Activated CD8-positive, alpha-beta memory T cell treated with anti-CD3 and anti-CD28 coated beads, Interleukin-2, amount 50 U/mL, for 1 hour (primary cell): ENCODE data around the gene HES7.

Source experiments
- DNase-seq: peaks from one replicate; pipeline ENCODE4 v3.0.0-alpha.2; 2020; ENCODE audit errors: extremely low read depth

Gene HES7

GRCh38 chr17:8155231-8155995, 31.5 kb upstream of the HES7 start:
- DNase-seq, result no peak

- DNase-seq, result no peak
These were observed 30.8 kb upstream of the HES7 start for GRCh38 chr17:8154608-8155155.

GRCh38 chr17:8153957-8154607, 30.2 kb upstream of the HES7 start:
- peak; percentile 79 for DNase-seq

GRCh38 chr17:8153525-8153956, 29.6 kb upstream of the HES7 start:
- DNase-seq, result no peak

GRCh38 chr17:8153031-8153451, 29.1 kb upstream of the HES7 start:
- no peak for DNase-seq

- DNase-seq, result no peak
These were observed 28.3 kb upstream of the HES7 start, which contains the start of gene PER1 for GRCh38 chr17:8152112-8152775. Gene PER1 (minus strand): TSS chr17:8152404. CDS start chr17:8150706, 1,698 bp downstream.

GRCh38 chr17:8151641-8152111, 27.8 kb upstream of the HES7 start:
- DNase-seq, result no peak

GRCh38 chr17:8151120-8151640, 27.3 kb upstream of the HES7 start:
- DNase-seq, result peak; percentile 81

- DNase-seq, result no peak
These were observed 26.6 kb upstream of the HES7 start for GRCh38 chr17:8150194-8151119.

GRCh38 chr17:8149419-8150193, 25.7 kb upstream of the HES7 start:
- no peak for DNase-seq

- no peak for DNase-seq
These were observed 24.7 kb upstream of the HES7 start for GRCh38 chr17:8148560-8148959.

GRCh38 chr17:8147805-8148404, 24.0 kb upstream of the HES7 start:
- no peak for DNase-seq

GRCh38 chr17:8147141-8147804, 23.4 kb upstream of the HES7 start:
- no peak for DNase-seq

GRCh38 chr17:8146381-8147140, 22.7 kb upstream of the HES7 start:
- no peak for DNase-seq

- no peak for DNase-seq
These were observed 21.9 kb upstream of the HES7 start for GRCh38 chr17:8145811-8146210.

GRCh38 chr17:8144401-8145231, 20.7 kb upstream of the HES7 start:
- DNase-seq, result no peak

GRCh38 chr17:8143581-8144400, 19.9 kb upstream of the HES7 start:
- DNase-seq, result no peak
